Measurements from ENCODE around the gene INPP4B.

Gene INPP4B

GRCh38 chr4:142191901-142192300 is 654.2 kb downstream of the INPP4B start:
- Histone ChIP-seq H3K4me3 (ENCODE audit: low read depth, low read length) (no peak overlapping the region), H3K27ac (no peak overlapping the region), H3K4me1 (no peaks in the 10 kb centered on the region), H3K4me2 (ENCODE audit: low read length) (no peak overlapping the region), H3K36me3 (ENCODE audit: control insufficient read depth, insufficient read depth, low read length) (no peaks in the 10 kb centered on the region), H3K79me2 (no peaks in the 10 kb centered on the region), H3K9ac (no peak overlapping the region), H2AFZ (no peak overlapping the region), H3K9me3 (ENCODE audit: control insufficient read depth, low read length) (no peaks in the 10 kb centered on the region), H3K27me3 (ENCODE audit: control insufficient read depth, insufficient read depth, low read length) (no peaks in the 10 kb centered on the region)
- no peak for TF ChIP-seq CTCF (IDR thresholded peaks at IDR 0.05)

- Histone ChIP-seq H3K27ac (no peak overlapping the region), H3K9me3 (ENCODE audit: control insufficient read depth, low read length) (no peaks in the 10 kb centered on the region), H2AFZ (no peak overlapping the region), H3K36me3 (ENCODE audit: control insufficient read depth, insufficient read depth, low read length) (no peaks in the 10 kb centered on the region), H3K9ac (no peak overlapping the region), H3K79me2 (no peaks in the 10 kb centered on the region), H3K4me2 (ENCODE audit: low read length) (no peak overlapping the region), H3K4me1 (no peaks in the 10 kb centered on the region), H3K4me3 (ENCODE audit: low read depth, low read length) (no peak overlapping the region), H3K27me3 (ENCODE audit: control insufficient read depth, insufficient read depth, low read length) (no peaks in the 10 kb centered on the region)
- TF ChIP-seq CTCF (IDR thresholded peaks at IDR 0.05) = no peak
Observed at GRCh38 chr4:142181021-142181420, 665.1 kb downstream of the INPP4B start.

- no peak overlapping the region for H3K27ac ChIP-seq
- no peaks in the 10 kb centered on the region for H3K79me2 ChIP-seq
- H3K4me3 ChIP-seq (ENCODE audit: low read depth, low read length) = no peak overlapping the region
- TF ChIP-seq CTCF (IDR thresholded peaks at IDR 0.05) = no peak
- H3K9me3 ChIP-seq (ENCODE audit: control insufficient read depth, low read length) = no peaks in the 10 kb centered on the region
- H2AFZ ChIP-seq = no peak overlapping the region
- no peak overlapping the region for H3K9ac ChIP-seq
- H3K27me3 ChIP-seq (ENCODE audit: control insufficient read depth, insufficient read depth, low read length) = no peaks in the 10 kb centered on the region
- H3K4me1 ChIP-seq = no peaks in the 10 kb centered on the region
- H3K36me3 ChIP-seq (ENCODE audit: control insufficient read depth, insufficient read depth, low read length) = no peaks in the 10 kb centered on the region
- no peak overlapping the region for H3K4me2 ChIP-seq (ENCODE audit: low read length)
Observed at GRCh38 chr4:142169216-142169615, 676.9 kb downstream of the INPP4B start.

GRCh38 chr4:142168181-142168580 is 677.9 kb downstream of the INPP4B start:
- Histone ChIP-seq H3K4me3 (ENCODE audit: low read depth, low read length) (no peak overlapping the region), H3K27ac (no peak overlapping the region), H3K4me2 (ENCODE audit: low read length) (no peak overlapping the region)

More at GRCh38 chr4:142168181-142168580, 677.9 kb downstream of the INPP4B start:
- Histone ChIP-seq H2AFZ (no peak overlapping the region), H3K9ac (no peak overlapping the region), H3K27me3 (ENCODE audit: control insufficient read depth, insufficient read depth, low read length) (no peaks in the 10 kb centered on the region), H3K36me3 (ENCODE audit: control insufficient read depth, insufficient read depth, low read length) (no peaks in the 10 kb centered on the region), H3K9me3 (ENCODE audit: control insufficient read depth, low read length) (no peaks in the 10 kb centered on the region), H3K79me2 (no peaks in the 10 kb centered on the region), H3K4me1 (no peaks in the 10 kb centered on the region)
- TF ChIP-seq CTCF (IDR thresholded peaks at IDR 0.05) = no peak

Measured in parathyroid adenoma (tissue), 2 donors.